HL-60/S4 treated with phorbol 12-myristate 13-acetate at 8.2 ng/mL for 4 days and 3 days (cell line): ENCODE data around the gene PUS1.

Experiments
- in situ Hi-C: fragments of 300-500 bp; cut with MboI; formaldehyde crosslinking; loops from 2 replicates; pipeline ENCODE4 v1.15.0; 2022; ENCODE audit warnings: low sequenced_read_pairs

Gene PUS1

DNA sequence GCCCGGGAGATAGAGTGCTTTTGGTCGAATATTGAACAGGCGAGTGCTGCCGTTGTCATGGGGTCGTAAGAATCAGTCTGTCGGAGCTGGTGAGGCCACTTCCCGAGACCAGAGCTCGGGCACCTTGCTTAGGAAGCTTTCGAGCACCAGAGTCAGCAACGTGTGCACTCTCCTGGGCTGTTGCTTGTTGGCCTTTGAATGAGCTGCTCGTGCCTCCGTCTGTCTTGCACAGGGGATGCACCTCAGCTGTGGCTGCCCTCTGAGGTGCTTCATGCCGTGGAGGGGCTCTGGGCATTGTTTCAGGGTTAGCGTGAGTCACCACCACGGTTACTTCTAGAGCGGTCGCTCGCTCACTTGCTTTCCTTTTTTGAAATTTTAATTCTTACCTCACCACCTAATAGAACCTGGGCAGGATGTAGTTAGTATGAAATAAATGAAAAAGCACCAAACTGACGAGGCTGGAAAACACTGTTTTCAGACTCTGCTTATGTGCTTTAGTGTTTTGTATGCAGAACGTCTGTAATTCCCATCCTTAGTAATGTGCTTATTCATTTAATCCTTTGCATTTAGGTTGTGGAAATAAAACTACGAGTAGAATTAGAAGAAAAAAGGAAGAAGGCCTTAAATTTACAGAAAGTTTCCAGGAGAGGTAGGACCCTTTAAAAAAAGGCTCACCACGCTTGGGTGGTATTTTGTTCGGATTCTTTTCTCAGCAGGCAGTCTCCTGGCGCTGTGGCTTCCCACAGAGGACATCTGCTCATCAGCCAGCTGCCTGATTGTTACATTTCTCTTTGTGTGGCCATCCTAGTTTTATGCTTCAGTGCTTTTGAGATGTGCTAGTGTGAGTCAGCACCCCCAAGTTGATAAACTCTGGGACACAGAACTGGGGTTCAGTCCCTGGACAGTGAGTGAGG lies 61.2 kb downstream of the PUS1 start:
- in situ Hi-C loops: no loop called here

DNA sequence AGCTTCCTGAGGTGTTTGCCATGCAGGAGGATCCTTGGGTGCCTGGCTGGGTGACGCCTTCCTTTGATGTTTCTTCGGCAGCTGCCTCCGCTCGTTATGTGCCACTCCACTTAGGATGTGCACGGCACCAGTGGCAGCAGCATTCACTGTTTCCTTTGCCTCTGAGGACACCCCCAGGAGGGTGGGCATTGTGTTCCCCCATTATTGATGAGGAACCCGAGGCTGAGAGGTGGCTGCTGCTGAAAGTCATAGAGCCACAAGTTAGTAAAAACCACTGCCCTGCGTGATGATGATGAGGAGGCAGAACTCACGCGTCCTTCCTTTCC lies 61.9 kb downstream of the PUS1 start:
- in situ Hi-C loops: no loop called here

DNA sequence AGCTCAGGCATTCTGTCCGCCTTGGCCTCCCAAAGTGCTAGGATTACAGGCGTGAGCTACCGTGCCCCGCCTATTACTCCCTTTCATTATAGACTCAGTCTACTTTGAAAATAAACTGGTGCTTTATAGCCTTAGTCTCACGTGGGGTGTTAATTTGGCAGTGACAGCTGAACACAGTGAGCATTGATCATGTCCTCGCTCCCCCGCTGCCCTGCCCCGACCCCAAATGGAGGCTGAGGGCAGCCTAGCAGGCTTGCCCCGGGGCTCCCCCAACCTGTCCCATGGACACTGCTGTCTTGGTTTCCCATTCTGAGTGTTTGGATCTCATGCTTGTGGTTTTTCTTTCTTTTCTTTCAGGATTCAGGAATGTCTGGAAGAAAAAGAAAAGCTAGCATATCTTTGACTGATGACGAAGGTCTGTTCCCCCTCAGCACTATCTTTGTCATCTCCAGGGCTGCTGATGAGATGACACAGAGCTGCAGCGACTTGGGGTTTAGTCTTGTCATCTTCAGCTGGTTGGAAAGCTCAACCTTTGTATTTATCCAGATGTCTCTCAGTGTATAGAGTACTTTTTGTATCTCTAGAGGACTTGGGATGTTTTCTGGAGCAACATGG lies 62.8 kb downstream of the PUS1 start:
- in situ Hi-C loops: no loop called here

DNA sequence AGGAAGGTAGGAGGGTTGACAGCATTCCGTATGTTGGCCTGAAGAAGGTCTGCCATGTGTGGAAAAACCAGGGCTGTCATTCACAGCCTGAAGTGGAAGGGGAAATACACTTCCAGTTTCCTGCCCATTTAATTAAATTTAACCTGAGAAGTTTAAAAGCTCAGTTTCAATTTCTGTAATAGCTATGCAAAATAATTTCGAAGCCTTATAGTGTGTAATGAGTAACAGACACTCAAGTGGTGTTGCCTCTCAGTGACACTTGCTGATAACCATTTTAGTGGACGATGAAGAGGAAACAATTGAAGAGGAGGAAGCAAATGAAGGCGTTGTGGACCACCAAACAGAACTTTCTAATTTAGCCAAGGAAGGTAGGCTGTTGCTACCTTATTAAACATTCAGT lies 65.5 kb downstream of the PUS1 start:
- in situ Hi-C loops: no loop called here
